Germinal center (tissue), 1 donor: ENCODE data around the gene SCLY.
A peak's percentile ranks its signal among the peaks of the same experiment; 100 is the strongest.

Experiments used
- DNase-seq: peaks from one replicate; pipeline ENCODE4 v3.0.0; 2012; ENCODE audit warnings: mixed read lengths, low spot score

The SCLY gene

DNA sequence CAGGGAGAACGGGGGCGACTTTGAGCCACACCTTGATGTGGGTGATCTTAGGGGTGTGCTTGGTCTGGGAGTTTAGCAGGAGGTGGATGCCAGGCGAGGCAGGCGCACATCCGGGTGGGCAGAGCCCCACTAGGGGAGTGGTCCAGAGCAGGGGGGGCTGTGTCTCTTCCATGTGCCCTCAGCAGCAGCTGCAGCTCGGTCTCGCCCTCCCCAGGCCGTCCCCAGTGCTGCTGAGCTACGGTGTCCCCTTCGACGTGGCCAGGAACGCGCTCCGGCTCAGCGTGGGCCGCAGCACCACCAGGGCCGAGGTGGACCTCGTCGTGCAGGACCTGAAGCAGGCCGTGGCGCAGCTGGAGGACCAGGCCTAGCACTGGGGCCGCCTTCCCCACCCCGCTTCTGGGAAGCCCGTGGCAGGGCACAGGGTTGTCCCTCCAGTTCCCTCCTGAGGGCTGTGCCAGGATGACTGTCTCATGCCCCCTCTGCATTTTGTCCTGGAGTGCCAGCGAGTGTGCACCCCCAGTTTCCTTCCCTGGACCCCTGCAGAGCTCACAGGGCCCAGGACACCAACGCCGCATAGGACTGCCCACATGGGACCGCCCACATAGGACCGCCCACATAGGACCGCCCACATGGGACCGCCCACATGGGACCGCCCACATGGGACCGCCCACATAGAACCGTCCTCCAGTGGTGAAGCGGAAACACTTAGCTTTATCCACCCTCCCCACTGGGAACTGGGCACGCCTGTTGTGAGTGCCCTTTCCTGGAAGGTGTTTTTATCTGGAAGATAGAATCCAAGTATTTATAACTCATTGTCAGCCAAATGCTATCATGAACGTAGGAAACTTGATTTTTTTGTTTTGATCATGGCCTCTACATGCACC lies 37.4 kb downstream of the SCLY start:
- DNase-seq = peak; percentile 92

- no peak for DNase-seq
Measured at GRCh38 chr2:238098901-238099713, 38.3 kb downstream of the SCLY start.

GRCh38 chr2:238099714-238100048 lies 38.9 kb downstream of the SCLY start:
- no peak for DNase-seq

DNA sequence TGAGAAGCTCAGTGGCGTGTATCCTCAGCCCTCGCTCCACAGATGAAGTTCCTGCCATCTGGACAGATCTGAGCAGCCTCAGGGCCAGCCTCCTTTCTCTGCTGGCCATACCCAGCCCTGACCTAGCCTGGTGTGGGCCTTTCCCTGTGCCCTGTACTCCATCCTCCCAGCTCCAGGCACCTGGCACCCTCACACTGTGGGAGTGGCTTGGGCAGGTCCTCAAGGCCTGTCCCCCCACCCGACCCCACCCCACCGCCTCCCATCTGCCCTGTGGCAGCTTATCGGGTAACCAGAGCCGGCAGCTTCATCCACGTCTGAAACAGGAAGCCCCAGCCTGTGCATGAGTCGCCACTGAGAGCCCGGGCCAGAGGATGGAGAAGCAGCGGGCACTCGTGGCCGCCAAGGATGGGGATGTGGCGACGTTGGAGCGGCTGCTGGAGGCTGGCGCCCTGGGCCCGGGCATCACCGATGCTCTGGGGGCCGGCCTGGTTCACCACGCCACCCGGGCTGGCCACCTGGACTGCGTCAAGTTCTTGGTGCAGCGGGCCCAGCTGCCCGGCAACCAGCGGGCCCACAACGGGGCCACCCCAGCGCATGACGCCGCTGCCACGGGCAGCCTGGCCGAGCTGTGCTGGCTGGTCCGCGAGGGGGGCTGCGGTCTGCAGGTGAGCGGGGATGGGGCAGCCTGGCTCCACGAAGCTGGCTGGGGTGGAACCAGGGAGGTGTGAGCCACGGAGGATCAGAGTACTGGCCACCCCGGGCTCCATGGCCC lies 39.4 kb downstream of the SCLY start, which contains the start of gene ESPNL:
Gene ESPNL, plus strand, starts transcription at position 292 of the 772 bp plus-strand sequence. Its CDS starts 80 bp downstream, at position 372.
- no peak for DNase-seq

DNA sequence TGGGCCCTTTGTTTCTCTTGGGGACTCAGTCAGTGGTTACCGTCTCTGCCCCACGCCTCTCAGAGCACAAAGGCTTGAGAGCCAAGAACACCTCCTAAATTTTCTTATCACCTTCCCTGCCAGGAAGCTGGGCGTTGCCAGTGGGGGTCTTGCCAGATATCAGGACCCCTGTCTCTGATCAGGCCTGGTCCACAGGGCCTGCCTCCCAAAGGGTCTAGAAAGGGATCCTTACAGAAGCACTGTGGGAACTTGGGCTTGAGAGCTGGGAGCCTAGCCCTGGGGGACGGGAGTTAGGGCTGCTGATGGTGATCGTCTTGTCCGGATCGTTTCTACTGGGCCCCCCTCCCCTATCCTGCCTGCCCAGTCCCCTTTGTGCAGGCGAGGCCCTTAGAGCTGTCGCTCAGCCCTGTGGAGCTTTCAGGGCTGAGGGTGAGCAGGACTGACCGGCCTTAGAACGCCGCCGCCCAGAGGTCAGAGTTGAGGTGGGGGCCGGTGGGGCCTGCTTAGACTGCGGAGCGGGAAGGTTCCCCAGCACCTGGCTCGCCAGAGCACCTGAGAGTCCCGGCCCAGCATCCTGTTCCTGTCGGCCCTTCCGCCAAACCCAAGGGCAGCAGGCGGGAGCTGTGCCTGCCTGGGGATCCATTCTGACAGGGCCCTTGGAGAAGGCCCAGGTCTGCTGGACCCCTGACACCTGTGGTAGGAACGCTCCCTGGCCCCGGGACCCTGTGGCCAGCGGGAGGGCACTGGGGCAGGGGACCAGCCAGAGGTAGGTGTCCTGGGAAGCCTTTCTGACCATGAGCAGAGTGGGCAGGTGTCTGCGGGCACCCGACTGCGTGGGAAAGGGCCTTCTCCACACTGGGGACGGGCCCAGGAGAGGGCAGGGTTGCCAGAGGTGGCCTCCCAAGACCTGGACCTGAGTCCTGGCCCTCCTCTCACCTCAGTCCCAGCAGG lies 40.3 kb downstream of the SCLY start:
- no peak for DNase-seq

DNA sequence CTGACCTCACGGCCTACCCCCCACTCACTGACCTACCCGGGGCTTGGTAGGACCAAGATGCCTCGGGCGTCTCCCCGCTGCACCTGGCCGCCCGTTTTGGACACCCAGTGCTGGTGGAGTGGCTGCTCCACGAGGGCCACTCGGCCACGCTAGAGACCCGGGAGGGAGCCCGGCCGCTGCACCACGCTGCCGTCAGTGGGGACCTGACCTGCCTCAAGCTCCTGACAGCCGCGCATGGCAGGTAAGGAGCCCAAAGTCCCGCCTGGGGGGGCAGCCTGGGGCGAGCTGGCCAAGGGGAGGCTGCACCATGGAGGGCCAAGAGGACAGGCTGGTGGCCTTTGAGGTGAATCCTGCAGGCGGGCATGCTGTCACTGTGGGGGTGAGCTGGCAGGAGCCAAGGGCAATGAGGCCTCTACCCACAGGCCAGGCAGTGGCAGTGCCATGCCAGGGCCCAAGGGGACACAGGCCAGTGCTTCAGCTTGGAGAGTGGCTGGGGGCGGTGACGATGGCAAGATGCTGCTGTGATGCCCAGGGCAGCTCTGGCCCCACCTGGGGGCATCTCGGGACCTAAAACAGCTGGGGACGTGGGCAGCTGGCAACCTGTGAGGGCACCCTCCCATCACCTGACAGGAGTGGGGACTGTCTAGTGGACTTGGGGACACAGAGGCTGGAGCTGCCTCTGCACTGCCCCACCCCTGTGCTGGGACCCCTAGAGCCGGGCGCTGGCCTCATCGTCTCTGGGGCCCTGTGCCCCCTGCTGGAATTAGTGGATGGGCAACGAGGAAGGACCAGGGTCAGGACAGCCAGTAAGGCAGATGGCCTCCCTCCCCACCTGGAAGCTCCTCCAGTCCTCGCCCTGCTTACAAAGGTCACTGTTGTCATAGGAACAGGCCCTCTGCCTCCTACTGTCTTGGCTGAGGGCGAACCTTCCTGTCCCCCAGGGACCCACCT lies 41.4 kb downstream of the SCLY start:
- no peak for DNase-seq

GRCh38 chr2:238102865-238103264 lies 42.1 kb downstream of the SCLY start:
- no peak for DNase-seq

DNA sequence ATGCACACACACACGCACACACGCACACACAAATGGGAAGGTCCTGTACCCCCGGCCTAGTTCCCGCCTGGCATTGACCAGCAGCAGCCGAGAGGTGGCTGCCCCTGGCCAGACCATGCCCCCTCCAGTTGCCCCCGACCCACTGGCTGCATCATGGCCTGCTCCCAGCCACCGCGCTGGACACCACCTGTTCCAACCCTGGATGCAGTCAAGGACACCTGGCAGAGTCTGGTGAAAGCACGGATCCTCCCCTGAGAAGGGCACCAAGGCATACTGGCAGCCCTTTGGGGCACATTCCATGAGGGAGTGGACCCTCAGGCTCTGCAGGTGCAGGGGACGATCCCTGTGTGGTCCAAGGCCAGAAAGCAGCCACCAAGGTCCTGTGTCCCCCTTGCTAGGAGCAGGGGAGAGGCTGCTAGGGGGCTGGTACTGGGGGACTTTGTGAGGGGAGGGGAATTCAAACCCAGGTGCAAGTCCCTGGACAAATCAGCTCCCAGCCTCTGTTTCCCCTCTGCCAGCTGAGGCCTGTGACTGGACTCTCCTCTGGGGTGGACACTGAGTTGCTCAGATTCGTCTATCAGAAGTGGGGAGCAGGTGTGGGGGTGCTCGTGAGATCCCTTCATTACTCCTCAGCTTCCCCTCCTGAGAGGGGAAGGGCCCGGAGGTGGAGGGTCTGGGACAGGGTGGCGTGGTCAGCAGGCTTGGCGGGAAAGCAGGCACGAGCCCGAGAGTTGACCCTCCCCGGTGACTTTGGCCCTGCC lies 42.8 kb downstream of the SCLY start:
- no peak for DNase-seq

GRCh38 chr2:238104226-238104690 lies 43.5 kb downstream of the SCLY start:
- no peak for DNase-seq

- DNase-seq = no peak
Measured at GRCh38 chr2:238104691-238105371, 44.0 kb downstream of the SCLY start.

- DNase-seq = no peak
Measured at GRCh38 chr2:238105506-238106338, 44.9 kb downstream of the SCLY start.

GRCh38 chr2:238106339-238106697 lies 45.5 kb downstream of the SCLY start:
- no peak for DNase-seq

DNA sequence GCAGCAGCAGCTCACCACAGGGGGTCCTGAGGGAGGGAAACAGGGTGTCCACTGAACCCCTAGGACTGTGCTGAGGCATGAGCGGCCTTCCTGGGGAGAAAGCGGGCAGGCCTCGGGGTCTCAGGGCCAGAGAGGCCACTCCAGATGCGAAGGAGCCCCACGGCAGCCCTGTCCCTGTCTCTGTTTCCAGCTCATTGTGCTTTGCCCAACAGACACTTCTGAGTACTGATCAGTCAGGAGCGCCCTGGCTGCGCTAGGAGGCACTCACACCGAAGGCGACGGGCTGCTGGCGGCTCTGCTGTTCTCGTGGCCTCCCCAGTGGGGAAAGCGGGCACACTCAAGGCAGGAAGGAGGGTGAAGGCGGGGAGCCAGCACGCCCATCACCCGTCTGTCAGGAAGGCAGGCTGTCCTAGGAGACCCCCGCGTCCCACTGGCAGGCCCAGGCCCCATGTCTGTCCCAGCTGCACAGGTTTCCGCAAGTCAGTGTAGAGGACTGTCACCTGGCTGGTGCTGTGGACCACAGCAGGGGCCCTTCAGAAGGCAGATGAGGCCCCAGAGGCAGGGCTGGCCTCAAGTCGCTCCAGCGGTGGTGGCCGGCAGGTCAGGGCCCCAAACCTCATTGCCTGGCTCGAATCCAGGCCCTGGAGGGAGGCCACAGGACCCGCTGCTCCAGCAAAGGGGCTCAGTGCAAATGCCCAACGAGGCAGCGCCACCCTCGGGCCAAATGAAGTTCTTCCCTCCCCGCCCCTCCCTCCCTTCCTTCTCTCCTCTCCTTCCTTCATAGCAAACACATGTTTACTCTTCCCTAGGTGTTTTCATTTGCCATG lies 46.1 kb downstream of the SCLY start:
- DNase-seq = no peak

- peak; percentile 85 for DNase-seq
Measured at GRCh38 chr2:238107525-238108422, 47.0 kb downstream of the SCLY start.

DNA sequence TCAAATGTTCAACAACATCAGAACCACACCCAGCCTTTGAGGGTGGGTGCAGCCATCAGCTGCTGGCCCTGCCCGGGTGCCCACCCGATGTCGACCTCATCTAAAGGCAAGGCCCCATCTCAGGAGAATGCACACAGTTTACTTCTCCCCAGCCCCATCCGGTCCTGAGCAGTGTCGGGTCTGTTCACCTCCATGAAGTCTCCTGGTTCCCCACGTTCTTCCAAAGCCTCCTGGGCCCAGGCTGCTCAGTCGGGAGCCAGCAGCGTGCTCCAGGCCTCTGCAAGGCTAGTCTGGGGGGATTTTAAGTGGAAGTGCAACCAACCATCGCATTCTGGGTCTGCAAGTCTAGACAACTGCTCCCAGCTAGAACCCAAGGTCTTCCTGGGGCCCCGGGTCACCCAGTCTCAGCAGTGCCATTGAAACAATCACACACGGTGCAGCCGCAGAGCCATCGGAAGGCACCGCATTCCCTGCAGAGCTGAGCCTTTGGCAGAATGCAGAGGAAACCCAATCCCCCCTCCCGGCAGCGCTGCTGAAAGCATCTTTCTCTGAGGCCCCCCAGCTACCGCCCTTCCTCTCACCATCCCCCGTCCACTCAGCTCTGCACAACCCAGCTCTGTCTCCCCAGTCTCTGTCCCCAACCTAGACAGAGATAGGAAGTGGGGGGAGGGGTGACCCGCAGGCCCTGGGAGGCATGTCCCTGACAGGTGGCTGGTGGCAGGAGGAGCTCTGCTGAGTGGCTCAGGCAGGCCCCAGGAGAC lies 47.8 kb downstream of the SCLY start:
- DNase-seq = peak; percentile 55
